Lower lobe of right lung (tissue), 2 donors: ENCODE measurements around the gene MRGPRE. TPM values are rescaled to one million over a fixed set of nuclear protein-coding genes. Genes with fewer than 3 reads are reported as not detected.

Source experiments
- ATAC-seq, 2 donors: fragments of 200-7000 bp; cut with Tn5 transposase; one replicate each; pipeline ENCODE4 v1.9.1; 2020 to 2022; ENCODE audit warnings: mild to moderate bottlenecking in 2 of 2, moderate library complexity in 2 of 2
- DNase-seq: peaks from one replicate; pipeline ENCODE4 v3.0.0-alpha.2; 2020
- H3K27ac ChIP-seq: fragments of 200-600 bp; one replicate; pipeline ENCODE4 v1.8.0; 2022
- H3K27me3 ChIP-seq: fragments of 200-600 bp; one replicate; pipeline ENCODE4 v1.8.0; 2022; ENCODE audit warnings: low read depth
- H3K36me3 ChIP-seq: fragments of 200-600 bp; one replicate; pipeline ENCODE4 v1.8.0; 2022; ENCODE audit warnings: mild to moderate bottlenecking
- H3K4me1 ChIP-seq: fragments of 200-600 bp; one replicate; pipeline ENCODE4 v1.8.0; 2022
- H3K4me3 ChIP-seq: fragments of 200-600 bp; one replicate; pipeline ENCODE4 v1.8.0; 2022; ENCODE audit warnings: mild to moderate bottlenecking
- H3K9me3 ChIP-seq: fragments of 200-600 bp; one replicate; pipeline ENCODE4 v1.8.0; 2022
- intact Hi-C: fragments of 100-400 bp; cut with DNase I; formaldehyde crosslinking; loops from one replicate; pipeline ENCODE4 v1.11.0; 2022
- total RNA-seq: library from RNA; stranded (reverse); fragmentation: NEBNext Ultra II Directional; extraction: Animal tissue kit (Norgen Biotek cat#: 25700); gene quantifications from one replicate; pipeline ENCODE4 v1.2.1, GENCODE V29; 2021
- TF ChIP-seq, protein P1 (sequence below): fragments of 200-600 bp; IDR thresholded peaks from one replicate; pipeline ENCODE4 v1.8.0; 2022; ENCODE audit warnings: antibody characterized with exemption, mild to moderate bottlenecking
- donor health status: DM: no; HTN: yes; CAD: no; lungs with severe emphysema.

Gene MRGPRE
- total RNA-seq, 1 donor from 2014 or later: not detected

DNA sequence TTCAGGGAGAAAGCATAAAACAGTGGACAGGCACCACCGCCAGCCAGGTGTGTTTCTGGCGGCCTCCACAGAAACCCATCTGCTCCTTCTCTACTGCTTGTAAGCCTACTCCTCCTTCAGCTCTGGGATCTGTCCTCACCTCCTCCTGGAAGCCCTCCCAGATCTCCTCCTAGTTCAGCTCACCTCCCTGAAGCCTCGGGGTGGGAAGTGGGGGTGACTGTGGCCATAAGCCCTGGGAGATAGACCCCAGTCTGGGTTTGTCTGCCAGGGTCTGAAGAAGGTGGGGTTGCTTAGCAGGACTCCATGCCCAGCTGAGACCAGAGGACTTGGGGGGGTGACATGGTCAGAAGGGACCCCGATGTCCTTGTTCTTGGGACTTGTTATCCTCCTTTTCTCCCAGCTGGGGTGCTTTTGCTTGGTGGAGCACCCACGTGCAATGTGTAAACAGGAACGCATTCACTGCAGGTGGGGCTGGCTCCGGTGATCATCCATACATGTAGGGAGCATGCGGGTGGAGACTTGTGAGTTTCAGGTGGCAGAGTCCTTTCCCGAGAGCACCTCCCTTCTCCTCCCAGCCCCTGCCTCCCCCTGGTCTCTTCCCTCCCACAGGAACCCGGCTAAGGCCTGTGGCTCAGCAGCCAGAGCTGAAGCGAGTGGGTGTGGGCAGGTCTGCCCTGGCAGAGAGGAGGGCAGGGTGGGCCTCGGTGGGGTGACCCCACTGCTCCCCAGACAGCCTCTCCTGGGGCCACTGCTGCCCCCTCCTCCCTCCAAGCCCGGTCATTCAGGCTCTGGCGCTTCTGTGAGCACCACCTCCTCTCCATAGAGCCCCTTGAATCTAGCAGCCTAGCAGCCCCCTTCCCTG is 39.5 kb downstream of the MRGPRE start:
- H3K4me1 ChIP-seq: no peaks in the 10 kb centered on the region
- TF ChIP-seq, protein P1, sequence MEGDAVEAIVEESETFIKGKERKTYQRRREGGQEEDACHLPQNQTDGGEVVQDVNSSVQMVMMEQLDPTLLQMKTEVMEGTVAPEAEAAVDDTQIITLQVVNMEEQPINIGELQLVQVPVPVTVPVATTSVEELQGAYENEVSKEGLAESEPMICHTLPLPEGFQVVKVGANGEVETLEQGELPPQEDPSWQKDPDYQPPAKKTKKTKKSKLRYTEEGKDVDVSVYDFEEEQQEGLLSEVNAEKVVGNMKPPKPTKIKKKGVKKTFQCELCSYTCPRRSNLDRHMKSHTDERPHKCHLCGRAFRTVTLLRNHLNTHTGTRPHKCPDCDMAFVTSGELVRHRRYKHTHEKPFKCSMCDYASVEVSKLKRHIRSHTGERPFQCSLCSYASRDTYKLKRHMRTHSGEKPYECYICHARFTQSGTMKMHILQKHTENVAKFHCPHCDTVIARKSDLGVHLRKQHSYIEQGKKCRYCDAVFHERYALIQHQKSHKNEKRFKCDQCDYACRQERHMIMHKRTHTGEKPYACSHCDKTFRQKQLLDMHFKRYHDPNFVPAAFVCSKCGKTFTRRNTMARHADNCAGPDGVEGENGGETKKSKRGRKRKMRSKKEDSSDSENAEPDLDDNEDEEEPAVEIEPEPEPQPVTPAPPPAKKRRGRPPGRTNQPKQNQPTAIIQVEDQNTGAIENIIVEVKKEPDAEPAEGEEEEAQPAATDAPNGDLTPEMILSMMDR: no peak
- DNase-seq: no peak
- H3K36me3 ChIP-seq: no peaks in the 10 kb centered on the region
- no peaks in the 10 kb centered on the region for H3K9me3 ChIP-seq
- intact Hi-C loops: no loop called here
- ATAC-seq: no peak
- H3K27me3 ChIP-seq: peaks cover 8% of the 10 kb centered on the region
- no peak overlapping the region for H3K4me3 ChIP-seq
- no peak overlapping the region for H3K27ac ChIP-seq

DNA sequence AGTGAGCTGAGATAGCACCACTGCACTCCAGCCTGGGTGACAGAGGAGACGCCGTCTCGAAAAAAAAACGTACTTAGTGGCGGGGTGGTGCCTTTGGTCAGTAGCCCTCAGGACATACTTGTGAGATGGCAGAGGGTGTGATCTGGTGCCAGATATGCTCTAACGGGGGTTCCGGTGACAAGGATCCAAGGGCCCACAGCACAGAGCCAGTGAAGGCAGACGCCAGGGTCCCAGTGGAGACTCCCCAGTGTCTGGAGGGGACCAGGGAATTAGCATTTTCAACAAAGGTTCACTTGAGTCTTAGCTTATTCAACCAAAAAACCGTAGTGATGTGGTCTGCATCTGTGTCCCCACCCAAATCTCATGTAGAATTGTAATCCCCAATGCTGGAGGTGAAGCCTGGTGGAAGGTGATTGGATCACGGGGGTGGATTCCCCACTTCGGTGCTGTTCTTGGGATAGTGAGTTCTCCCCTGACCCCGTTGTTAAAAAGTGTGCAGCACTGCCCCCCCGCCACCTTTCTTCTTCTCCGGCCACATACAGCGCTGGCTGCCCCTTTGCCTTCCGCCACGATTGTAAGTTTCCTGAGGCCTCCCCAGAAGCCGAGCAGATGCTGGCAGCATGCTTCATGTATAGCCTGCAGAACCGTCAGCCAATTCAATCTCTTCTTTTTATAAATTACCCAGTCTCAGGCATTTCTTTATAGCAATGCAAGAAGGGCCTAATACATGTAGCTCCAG is 40.5 kb downstream of the MRGPRE start:
- TF ChIP-seq, protein P1: no peak
- Histone ChIP-seq H3K27ac (no peak overlapping the region), H3K4me3 (no peak overlapping the region), H3K4me1 (no peaks in the 10 kb centered on the region), H3K36me3 (no peaks in the 10 kb centered on the region), H3K27me3 (peaks cover 8% of the 10 kb centered on the region), H3K9me3 (no peaks in the 10 kb centered on the region)
- no peak for DNase-seq
- ATAC-seq: no peak
- intact Hi-C loops: no loop called here

DNA sequence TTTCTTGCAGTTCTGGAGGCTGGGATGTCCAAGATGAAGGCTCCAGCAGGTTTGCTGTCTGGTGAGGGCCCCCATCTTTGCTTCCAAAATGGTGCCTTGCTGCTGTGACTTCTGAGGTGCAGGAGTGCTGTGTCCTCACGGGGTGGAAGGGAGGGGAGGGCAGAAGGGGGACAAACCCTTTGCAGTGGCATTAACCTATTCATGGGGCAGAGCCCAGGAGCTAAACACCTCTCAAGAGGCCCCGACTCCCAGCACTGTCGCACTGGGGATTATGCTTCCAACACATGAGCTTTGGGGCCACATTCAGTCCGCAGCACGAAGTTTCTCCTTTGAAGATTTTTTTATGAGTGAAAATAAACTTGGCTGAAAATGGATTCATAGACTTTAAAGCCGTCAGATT is 41.6 kb downstream of the MRGPRE start:
- no peaks in the 10 kb centered on the region for H3K9me3 ChIP-seq
- no peak overlapping the region for H3K27ac ChIP-seq
- H3K36me3 ChIP-seq: no peaks in the 10 kb centered on the region
- peaks cover 3% of the 10 kb centered on the region for H3K27me3 ChIP-seq
- no peaks in the 10 kb centered on the region for H3K4me1 ChIP-seq
- intact Hi-C loops: no loop called here
- TF ChIP-seq, protein P1: no peak
- DNase-seq (no peak), ATAC-seq (no peak)
- no peak overlapping the region for H3K4me3 ChIP-seq

DNA sequence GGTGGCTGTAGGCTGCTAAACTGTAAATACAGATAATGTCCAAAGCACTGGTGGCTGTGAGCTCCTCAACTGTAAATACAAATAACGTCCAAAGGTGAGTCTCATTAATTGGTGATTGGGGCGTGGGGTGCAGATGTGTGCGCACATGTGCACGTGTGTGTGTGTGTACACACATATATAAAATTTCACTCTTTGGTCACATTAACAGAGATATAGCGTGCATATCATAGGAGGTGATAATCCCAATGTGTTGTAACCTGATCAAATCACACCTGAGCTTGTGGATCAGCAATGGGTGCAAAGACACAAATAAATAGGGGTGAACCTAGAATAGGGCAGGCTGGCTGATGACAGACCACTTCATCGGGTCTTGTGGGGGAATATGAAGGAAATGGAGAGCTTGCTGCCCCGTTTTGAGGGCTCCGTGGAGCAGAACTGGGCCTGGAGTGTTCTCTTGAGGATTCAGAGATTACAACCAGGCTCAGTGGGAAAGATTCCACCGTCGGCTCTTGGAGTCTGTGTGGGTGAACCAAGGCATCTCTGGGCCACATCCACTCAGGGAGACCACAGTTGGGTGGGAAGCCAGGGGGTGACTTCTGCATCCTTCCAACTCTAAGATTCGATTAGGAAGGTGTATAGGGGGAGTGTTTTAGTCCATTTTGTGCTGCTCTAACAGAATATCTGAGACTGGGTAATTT is 42.2 kb downstream of the MRGPRE start:
- Histone ChIP-seq H3K27me3 (no peaks in the 10 kb centered on the region), H3K27ac (no peak overlapping the region), H3K36me3 (no peaks in the 10 kb centered on the region), H3K9me3 (no peaks in the 10 kb centered on the region), H3K4me3 (no peak overlapping the region), H3K4me1 (no peaks in the 10 kb centered on the region)
- ATAC-seq (no peak), DNase-seq (no peak)
- intact Hi-C loops: no loop called here
- TF ChIP-seq, protein P1: no peak

DNA sequence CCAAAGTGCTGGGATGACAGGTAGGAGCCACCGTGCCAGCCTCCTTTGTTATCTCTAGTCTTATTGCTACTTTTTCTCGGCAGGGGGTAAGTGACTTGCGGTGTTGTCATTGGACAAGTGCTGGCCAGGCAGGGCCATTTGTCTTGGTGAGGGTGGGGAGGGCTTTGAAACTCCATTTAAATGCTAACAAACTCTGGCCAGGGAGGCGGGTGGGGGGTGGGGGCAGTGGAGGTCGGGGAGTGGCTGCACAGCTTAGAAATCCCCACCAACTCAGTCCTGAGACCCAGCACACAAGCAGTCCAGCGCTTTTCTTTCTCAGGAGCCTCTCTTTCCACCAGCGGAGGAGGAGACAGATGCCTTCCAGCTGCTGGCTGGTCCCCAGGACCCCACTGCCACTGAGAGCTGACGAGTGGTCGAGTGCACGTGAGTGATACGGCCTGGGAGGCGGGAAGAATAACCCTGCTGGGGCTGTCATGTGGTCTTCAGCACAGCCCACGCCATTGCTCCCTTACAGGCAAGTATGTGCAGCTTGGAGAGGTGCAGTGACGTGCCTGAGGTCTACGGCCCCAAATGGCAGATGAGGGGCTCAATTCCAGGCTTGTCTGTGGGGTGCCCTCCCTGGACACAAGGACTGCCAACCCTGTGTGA is 42.9 kb downstream of the MRGPRE start:
- TF ChIP-seq, protein P1: no peak
- Histone ChIP-seq H3K27ac (no peak overlapping the region), H3K36me3 (no peaks in the 10 kb centered on the region), H3K4me1 (no peaks in the 10 kb centered on the region), H3K9me3 (no peaks in the 10 kb centered on the region), H3K4me3 (no peak overlapping the region), H3K27me3 (no peaks in the 10 kb centered on the region)
- intact Hi-C loops: no loop called here
- ATAC-seq (no peak), DNase-seq (no peak)
